ENCODE data around the gene RANBP9.

- TF ChIP-seq CTCF (IDR thresholded peaks at IDR 0.05) = no peak
- TF ChIP-seq POLR2AphosphoS5 (IDR thresholded peaks at IDR 0.05; ENCODE audit: insufficient read depth in 1 of 2, low read depth in 1 of 2) = no peak
These were observed 114.6 kb downstream of the RANBP9 start for GRCh38 chr6:13597073-13597472.

Measured in vagina (tissue), 2 donors.